ENCODE results near the gene CDH7.

The CDH7 gene

DNA sequence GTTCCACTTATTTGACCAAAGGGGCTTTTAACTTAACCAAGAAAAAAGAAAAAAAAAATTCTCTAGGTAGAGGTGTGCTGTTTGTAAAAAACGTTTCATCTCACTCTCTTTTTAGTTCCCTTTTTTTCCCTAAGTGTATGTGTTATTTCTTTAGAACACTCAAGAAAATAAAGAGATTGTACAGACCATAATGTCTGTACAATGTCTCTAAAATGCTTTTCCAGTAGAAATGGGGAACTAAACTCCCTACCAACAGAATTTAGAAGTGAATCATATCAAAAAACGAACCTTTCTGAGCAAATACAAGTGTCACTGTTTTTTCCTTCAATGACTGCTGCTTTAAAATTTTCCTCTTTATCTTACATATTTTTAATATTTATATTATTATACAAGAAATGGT, 72.0 kb downstream of the CDH7 start:
- intact Hi-C loops (cut with DNase I; ENCODE audit: low total_unique reads) = no loop called here
- no peaks in the 10 kb centered on the region for H3K36me3 ChIP-seq

GRCh38 chr18:65827444-65827843, 76.6 kb downstream of the CDH7 start:
- no peaks in the 10 kb centered on the region for H3K4me1 ChIP-seq
- no peak for DNase-seq
- TF ChIP-seq, protein P1, sequence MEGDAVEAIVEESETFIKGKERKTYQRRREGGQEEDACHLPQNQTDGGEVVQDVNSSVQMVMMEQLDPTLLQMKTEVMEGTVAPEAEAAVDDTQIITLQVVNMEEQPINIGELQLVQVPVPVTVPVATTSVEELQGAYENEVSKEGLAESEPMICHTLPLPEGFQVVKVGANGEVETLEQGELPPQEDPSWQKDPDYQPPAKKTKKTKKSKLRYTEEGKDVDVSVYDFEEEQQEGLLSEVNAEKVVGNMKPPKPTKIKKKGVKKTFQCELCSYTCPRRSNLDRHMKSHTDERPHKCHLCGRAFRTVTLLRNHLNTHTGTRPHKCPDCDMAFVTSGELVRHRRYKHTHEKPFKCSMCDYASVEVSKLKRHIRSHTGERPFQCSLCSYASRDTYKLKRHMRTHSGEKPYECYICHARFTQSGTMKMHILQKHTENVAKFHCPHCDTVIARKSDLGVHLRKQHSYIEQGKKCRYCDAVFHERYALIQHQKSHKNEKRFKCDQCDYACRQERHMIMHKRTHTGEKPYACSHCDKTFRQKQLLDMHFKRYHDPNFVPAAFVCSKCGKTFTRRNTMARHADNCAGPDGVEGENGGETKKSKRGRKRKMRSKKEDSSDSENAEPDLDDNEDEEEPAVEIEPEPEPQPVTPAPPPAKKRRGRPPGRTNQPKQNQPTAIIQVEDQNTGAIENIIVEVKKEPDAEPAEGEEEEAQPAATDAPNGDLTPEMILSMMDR (IDR thresholded peaks at IDR 0.05) = no peak
- intact Hi-C loops (cut with DNase I; ENCODE audit: low total_unique reads) = no loop called here
- H3K27me3 ChIP-seq = no peaks in the 10 kb centered on the region
- H3K9me3 ChIP-seq = no peaks in the 10 kb centered on the region
- no peaks in the 10 kb centered on the region for H3K36me3 ChIP-seq
- no peak overlapping the region for H3K27ac ChIP-seq
- H3K4me3 ChIP-seq = no peak overlapping the region

More for the DNA sequence above, 72.0 kb downstream of the CDH7 start:
- H3K4me3 ChIP-seq = no peak overlapping the region
- DNase-seq = no peak
- H3K27ac ChIP-seq = no peak overlapping the region
- H3K27me3 ChIP-seq = no peaks in the 10 kb centered on the region
- H3K4me1 ChIP-seq = no peaks in the 10 kb centered on the region
- TF ChIP-seq, protein P1 (IDR thresholded peaks at IDR 0.05) = no peak
- H3K9me3 ChIP-seq = no peaks in the 10 kb centered on the region

DNA sequence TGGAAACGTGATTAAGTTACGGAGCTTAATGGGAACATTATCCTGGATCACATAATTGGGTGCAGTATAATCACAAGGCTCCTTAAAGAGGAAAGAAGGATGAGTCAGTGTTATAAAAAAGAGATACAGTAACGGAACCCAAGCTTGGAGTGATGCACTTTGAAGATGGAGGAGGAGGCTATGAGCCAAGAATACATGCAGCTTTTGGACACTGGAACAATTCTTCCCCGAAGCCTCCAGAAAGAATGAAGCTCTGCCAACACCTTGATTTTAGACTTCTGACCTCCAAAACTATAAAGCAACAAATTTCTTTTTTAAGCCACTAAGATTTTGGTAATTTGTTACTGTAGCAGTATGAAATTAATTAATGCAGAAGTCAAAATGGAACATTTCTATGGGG, 85.1 kb downstream of the CDH7 start:
- TF ChIP-seq, protein P1 (IDR thresholded peaks at IDR 0.05) = no peak
- no peaks in the 10 kb centered on the region for H3K27me3 ChIP-seq
- no peaks in the 10 kb centered on the region for H3K4me1 ChIP-seq
- intact Hi-C loops (cut with DNase I; ENCODE audit: low total_unique reads) = no loop called here
- H3K4me3 ChIP-seq = no peak overlapping the region
- no peak overlapping the region for H3K27ac ChIP-seq
- no peak for DNase-seq
- H3K36me3 ChIP-seq = no peaks in the 10 kb centered on the region
- H3K9me3 ChIP-seq = no peaks in the 10 kb centered on the region

GRCh38 chr18:65846107-65846506, 95.3 kb downstream of the CDH7 start:
- no peak for DNase-seq
- TF ChIP-seq, protein P1 (IDR thresholded peaks at IDR 0.05) = no peak
- Histone ChIP-seq H3K4me3 (no peak overlapping the region), H3K36me3 (no peaks in the 10 kb centered on the region), H3K27ac (no peak overlapping the region), H3K4me1 (no peaks in the 10 kb centered on the region), H3K9me3 (no peaks in the 10 kb centered on the region), H3K27me3 (no peaks in the 10 kb centered on the region)
- intact Hi-C loops (cut with DNase I; ENCODE audit: low total_unique reads) = no loop called here

DNA sequence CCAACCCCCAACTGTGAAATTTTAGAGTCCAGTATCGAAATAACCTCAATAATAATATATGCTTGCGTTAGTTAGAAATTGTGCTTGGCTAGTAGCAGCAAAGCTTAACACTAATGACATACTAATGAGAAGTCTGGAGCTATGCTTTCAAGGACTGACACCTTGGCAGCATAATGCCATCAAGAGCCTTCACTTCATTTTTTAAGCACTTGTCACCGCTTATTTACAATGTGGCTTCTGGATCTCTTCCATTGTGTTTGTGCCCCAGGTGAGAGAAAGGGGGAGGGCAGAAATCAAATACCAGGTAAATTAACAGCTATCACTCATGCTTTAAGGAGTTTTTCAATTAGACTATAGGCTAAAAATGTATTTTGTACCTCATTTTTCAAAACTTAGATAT, 101.5 kb downstream of the CDH7 start:
- DNase-seq = no peak
- no peaks in the 10 kb centered on the region for H3K27me3 ChIP-seq
- H3K36me3 ChIP-seq = no peaks in the 10 kb centered on the region
- intact Hi-C loops (cut with DNase I; ENCODE audit: low total_unique reads) = no loop called here
- no peaks in the 10 kb centered on the region for H3K4me1 ChIP-seq
- H3K4me3 ChIP-seq = no peak overlapping the region
- H3K9me3 ChIP-seq = no peaks in the 10 kb centered on the region
- TF ChIP-seq, protein P1 (IDR thresholded peaks at IDR 0.05) = no peak
- H3K27ac ChIP-seq = no peak overlapping the region

DNA sequence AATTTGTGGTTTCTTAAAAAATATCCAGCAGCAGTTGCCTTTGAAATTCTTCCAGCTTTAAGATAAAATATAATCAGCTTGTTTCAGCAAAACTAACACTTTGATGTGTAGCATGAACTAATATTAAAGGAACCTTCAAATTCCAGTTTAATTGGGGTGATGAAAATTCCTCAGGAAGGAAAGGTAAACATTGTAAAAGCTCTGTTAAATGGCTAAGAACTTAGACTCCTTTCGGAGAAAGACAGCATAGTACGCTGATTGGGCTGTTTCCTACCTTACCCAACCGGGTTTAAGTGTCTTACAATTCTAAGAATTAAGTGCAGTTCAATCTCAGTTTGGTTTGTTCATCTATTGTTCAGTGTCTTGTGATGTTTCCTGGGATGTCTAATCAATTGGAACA, 108.3 kb downstream of the CDH7 start:
- no peaks in the 10 kb centered on the region for H3K4me1 ChIP-seq
- TF ChIP-seq, protein P1 (IDR thresholded peaks at IDR 0.05) = no peak
- no peak for DNase-seq
- H3K36me3 ChIP-seq = no peaks in the 10 kb centered on the region
- no peak overlapping the region for H3K27ac ChIP-seq
- intact Hi-C loops (cut with DNase I; ENCODE audit: low total_unique reads) = no loop called here
- H3K4me3 ChIP-seq = no peak overlapping the region
- no peaks in the 10 kb centered on the region for H3K27me3 ChIP-seq
- no peaks in the 10 kb centered on the region for H3K9me3 ChIP-seq

Data from tibial artery (tissue), 4 donors.